Astrocyte of the hippocampus (primary cell): ENCODE results near the gene CACNA1B.
"Not testable (repeated sequence)": the region's sequence is repeated elsewhere in the genome, so short reads cannot be mapped to it uniquely, and the experiment has no call there.

Experiments
- DNase-seq: peaks from one replicate; pipeline ENCODE4 v3.0.0; 2011; ENCODE audit warnings: low read depth, low spot score

CACNA1B gene

GRCh38 chr9:138013273-138013672 lies 135.7 kb downstream of the CACNA1B start:
- no peak for DNase-seq

GRCh38 chr9:138013836-138014562 lies 136.4 kb downstream of the CACNA1B start:
- no peak for DNase-seq

- no peak for DNase-seq
Measured at GRCh38 chr9:138014563-138014945, 137.0 kb downstream of the CACNA1B start.

GRCh38 chr9:138015021-138015829 lies 137.6 kb downstream of the CACNA1B start:
- no peak for DNase-seq

GRCh38 chr9:138016406-138017187 lies 139.0 kb downstream of the CACNA1B start:
- no peak for DNase-seq

- DNase-seq: no peak
Measured at GRCh38 chr9:138017200-138017599, 139.6 kb downstream of the CACNA1B start.

GRCh38 chr9:138019514-138019913 lies 141.9 kb downstream of the CACNA1B start:
- DNase-seq: not testable (repeated sequence)

- DNase-seq: no peak
Measured at GRCh38 chr9:138020120-138020794, 142.7 kb downstream of the CACNA1B start.

GRCh38 chr9:138020795-138021182 lies 143.2 kb downstream of the CACNA1B start:
- DNase-seq: no peak

- no peak for DNase-seq
Measured at GRCh38 chr9:138021251-138022056, 143.9 kb downstream of the CACNA1B start.

- peak; percentile 31 for DNase-seq
Measured at GRCh38 chr9:138022121-138022741, 144.6 kb downstream of the CACNA1B start.

- peak; percentile 8 for DNase-seq
Measured at GRCh38 chr9:138022756-138023393, 145.3 kb downstream of the CACNA1B start.

- no peak for DNase-seq
Measured at GRCh38 chr9:138023394-138024124, 146.0 kb downstream of the CACNA1B start.

GRCh38 chr9:138024131-138024530 lies 146.5 kb downstream of the CACNA1B start:
- DNase-seq: no peak

GRCh38 chr9:138024831-138025291 lies 147.3 kb downstream of the CACNA1B start:
- DNase-seq: no peak

- DNase-seq: no peak
Measured at GRCh38 chr9:138025417-138025816, 147.8 kb downstream of the CACNA1B start.

GRCh38 chr9:138025908-138026307 lies 148.3 kb downstream of the CACNA1B start:
- no peak for DNase-seq

GRCh38 chr9:138028596-138028995 lies 151.0 kb downstream of the CACNA1B start:
- DNase-seq: no peak

GRCh38 chr9:138031186-138031585 lies 153.6 kb downstream of the CACNA1B start:
- no peak for DNase-seq
